ENCODE measurements around the gene FUOM.

The FUOM gene

GRCh38 chr10:133354672-133355240, 3.1 kb downstream of the FUOM start:
- no peak for TF ChIP-seq CTCF (IDR thresholded peaks at IDR 0.05)

GRCh38 chr10:133353988-133354605, 3.7 kb downstream of the FUOM start:
- TF ChIP-seq CTCF (IDR thresholded peaks at IDR 0.05): no peak

- TF ChIP-seq CTCF (IDR thresholded peaks at IDR 0.05): no peak
Observed at GRCh38 chr10:133353202-133353959, 4.4 kb downstream of the FUOM start.

- no peak for TF ChIP-seq CTCF (IDR thresholded peaks at IDR 0.05)
Observed at GRCh38 chr10:133351408-133352318, 6.2 kb downstream of the FUOM start.

- no peak for TF ChIP-seq CTCF (IDR thresholded peaks at IDR 0.05)
Observed at GRCh38 chr10:133350950-133351329, 6.9 kb downstream of the FUOM start.

GRCh38 chr10:133350283-133350949, 7.4 kb downstream of the FUOM start:
- no peak for TF ChIP-seq CTCF (IDR thresholded peaks at IDR 0.05)

GRCh38 chr10:133349577-133350011, 8.2 kb downstream of the FUOM start:
- no peak for TF ChIP-seq CTCF (IDR thresholded peaks at IDR 0.05)

All from LNCAP (cell line).